Globus pallidus (tissue), 1 donor: Measurements from ENCODE around the gene EPHB1.
"Not testable (repeated sequence)": the region's sequence is repeated elsewhere in the genome, so short reads cannot be mapped to it uniquely, and the experiment has no call there.

ENCODE experiments used
- DNase-seq: peaks from one replicate; pipeline ENCODE4 v3.0.0-alpha.2; 2015; ENCODE audit warnings: low spot score

Gene EPHB1

DNA sequence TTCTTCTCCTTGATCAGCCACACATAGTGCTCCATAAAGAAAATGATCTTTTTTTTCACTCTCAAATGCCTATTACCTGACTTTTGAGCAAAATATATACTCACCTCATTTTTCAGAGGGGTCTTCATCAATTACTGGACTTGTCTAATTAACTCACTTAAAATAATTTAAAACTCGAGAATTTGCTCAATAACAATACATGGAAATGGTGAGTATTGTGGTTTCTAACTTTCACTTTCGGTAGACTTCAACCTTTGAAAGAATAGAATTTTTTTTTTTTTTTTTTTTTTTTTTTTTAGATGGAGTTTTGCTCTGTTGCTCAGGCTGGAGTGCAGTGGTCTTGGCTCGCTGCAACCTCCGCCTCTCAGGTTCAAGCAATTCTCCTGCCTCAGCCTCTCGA is 17.7 kb upstream of the EPHB1 start:
- no peak for DNase-seq

DNA sequence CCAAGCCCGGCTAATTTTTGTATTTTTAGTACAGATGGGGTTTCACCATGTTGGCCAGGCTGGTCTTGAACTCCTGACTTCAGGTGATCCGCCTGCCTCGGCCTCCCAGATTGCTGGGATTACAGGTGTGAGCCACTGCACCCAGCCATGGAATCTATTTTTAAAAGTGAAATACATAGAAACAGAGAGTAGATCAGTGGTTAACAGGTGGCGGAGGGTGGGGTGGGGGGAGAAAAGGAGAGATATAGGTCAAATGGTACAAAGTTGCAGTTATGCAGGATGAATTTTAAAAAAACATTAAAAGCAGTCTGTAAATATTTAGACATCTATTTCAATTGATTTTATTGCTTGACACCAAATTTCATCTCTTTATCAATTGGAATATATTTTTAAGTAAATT is 6.8 kb upstream of the EPHB1 start:
- DNase-seq: not testable (repeated sequence)

DNA sequence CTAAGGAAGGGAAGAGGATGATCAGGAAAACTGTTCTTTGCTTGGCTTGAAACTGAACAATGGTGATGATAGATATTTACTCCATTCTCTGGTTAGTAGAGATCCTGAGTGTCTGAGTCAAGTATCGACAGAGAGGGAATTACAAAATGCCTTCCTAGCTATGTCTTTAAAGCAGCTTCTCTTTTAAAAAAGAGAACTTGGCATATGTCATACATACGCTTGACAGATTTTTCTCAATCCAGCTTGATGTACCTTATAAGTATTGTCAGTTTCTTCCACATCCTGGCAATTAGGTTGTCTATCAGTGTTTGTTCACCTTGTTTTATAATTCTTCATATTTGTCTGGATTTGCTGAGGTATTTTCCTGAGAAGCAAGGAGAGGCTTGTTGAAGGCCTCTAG is 5.0 kb upstream of the EPHB1 start:
- no peak for DNase-seq

DNA sequence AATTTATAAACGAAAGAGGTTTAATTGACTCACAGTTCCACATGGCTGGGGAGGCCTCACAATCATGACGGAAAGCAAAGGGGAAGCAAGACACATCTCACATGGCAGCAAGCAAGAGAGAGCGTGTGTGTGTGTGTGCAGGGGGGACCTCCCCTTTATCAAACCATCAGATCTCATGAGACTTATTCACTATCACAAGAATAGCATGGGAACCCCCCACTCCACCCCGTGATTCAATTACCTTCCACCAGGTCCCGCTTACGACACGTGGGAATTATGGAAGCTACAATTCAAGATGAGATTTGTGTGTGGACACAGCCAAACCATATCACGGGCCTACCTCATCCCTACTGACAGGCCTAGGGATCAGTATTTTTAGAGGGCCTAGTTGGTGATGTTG is 3.1 kb upstream of the EPHB1 start:
- no peak for DNase-seq

DNA sequence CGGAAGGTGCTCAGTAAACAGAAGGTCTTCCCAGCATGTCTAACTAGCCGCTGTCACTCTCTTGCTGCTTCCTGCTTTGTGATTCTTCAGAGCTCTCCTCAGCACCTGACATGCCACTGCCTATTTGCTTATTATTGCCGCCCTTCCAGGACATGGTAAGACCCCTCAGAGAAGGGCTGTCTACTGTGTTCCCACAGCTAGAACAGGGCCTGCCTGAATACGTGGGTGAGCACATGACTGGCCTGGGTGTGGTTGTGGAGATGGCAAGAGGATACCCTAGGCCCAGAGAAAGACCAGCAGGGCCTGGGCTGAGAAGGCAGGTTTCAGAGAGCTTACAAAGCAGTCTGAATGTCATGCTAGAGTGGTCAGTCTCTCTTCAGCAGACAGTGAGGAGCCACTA is 2.4 kb upstream of the EPHB1 start:
- DNase-seq: no peak

DNA sequence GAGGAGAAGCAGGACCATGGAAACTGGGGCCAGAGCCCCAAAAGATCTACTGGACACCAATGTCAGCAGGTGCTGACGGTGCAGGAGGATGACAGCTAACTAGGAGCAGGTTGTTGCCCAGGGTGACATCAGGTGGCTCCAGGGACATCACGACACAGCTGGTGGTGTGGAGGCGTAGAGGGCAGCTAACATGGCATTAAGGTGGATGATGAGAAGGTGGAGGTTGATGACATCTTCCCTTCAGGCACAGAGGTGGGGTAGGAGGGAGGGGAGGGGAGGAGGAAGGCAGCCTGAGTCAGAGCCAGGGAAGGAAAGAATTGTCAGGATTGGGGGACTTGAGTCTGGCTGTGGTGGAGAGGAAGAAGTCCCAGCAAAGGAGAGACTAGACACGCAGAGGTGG is 1.5 kb upstream of the EPHB1 start:
- no peak for DNase-seq

DNA sequence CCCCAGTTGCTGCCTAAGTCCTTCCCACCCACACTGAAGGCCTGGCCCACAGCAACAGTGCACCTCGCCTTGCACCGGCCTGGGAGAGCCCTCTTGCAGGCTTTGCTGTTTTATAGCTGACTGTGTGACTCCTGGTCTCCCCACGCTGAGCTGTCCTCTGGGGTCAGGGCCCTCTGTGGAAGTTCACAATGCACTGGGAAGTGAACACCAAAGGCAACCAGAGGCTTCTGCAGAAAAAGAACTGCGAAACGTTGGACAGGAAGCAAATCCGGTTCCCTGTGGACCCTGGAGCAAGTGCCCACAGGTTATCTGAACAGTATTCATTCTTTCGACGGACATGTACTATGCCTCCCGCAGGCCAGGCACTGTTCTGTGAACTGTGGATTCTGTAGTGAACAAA is 737 bp upstream of the EPHB1 start:
- no peak for DNase-seq

DNA sequence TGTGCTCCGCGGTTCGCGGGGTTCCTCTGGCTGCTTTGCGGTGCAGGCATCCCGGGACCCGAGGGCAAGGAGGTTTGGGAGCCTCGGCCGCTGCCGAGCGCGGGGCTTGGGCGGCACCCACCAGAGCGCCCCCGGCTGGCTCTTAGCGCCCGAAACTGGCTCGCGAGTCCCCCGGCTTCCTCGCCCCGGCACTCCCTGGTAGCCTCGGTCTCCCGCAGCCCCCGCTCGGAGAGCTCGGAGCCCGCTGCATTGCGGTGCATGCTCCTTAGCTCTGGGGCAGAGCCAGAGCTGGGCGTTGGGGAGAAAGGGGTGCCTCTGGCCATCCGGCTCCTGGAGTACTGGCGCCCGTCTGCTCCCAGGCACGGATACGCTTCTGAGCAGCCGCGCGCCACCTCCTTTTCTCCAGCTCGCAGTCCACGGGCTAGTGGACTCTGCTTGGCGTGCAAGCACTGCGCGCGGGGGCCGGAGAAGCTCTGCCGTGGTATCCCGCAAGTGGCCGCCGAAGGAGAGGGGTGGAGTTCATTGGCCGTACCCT is 753 bp downstream of the EPHB1 start:
- no peak for DNase-seq

DNA sequence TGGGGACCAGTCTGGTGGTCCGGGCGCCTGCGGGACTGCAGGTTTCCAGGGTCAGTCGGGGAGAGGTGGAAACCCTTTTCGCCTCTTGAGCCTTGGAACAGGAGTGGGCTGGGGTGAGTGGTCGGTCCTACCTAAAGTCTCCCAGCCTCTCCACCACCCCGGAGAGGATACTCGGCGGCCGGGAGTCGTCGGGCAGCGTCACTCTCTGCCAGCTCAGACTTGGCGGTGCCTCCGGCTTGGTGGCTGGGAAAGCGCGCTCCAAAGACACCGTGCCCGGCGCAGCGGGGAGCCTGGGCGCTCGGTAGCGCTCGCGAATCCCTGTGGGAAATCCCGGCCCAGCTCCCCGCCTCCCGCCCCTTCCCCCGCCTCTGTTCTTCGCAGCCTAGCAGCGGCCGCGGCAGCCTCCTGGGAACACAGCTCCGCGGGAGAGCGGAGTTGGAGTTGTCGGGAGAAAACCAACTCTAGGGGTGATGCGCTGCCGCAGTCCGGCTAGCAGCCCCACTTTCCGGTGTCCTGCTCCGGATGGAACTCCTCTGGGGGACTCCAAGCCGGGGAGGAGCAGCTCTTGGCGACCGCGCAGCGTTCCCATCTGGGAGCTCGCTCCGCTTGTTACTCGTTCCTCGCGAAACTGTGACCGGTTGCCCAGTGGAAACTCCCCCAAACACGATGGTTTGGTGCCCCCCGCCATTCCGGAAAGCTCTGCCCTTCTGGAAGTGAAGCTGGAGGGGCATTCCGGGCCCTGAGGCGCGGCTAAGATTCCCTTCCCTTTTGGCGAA is 1.4 kb downstream of the EPHB1 start:
- DNase-seq: no peak

DNA sequence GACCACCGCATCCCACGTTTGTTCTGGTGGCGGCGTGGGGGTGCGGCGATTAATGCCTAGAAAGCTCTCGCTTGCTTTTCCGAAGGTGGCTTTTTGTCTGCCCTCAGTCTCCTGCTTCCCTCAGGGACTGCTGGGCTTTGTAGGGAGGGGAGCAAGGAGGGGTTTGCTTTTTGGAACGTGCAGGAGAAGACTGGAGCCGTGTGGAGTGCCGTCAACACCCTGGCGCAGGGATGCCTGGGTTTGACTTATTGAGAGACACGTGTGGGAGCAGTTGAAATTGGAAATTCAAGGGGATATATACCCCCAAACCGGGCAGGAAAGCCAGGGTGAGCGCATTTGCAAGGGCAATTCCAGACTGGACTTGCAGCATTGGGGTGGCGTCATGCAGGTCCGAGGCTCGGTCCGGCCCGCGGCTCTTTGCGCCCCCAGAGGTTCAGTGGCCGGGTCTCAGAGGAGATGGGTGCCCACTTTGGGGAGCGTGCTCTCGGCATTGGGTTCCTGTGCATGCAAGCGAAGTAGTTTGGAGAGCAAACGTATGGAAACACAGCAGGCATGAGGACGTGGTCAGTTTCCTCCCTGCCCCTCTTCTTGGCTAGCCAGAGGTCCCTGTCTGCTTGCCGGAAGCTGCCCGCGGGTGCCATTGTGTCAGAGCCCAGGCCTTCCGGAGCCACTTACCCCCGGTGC is 2.1 kb downstream of the EPHB1 start:
- DNase-seq: no peak

DNA sequence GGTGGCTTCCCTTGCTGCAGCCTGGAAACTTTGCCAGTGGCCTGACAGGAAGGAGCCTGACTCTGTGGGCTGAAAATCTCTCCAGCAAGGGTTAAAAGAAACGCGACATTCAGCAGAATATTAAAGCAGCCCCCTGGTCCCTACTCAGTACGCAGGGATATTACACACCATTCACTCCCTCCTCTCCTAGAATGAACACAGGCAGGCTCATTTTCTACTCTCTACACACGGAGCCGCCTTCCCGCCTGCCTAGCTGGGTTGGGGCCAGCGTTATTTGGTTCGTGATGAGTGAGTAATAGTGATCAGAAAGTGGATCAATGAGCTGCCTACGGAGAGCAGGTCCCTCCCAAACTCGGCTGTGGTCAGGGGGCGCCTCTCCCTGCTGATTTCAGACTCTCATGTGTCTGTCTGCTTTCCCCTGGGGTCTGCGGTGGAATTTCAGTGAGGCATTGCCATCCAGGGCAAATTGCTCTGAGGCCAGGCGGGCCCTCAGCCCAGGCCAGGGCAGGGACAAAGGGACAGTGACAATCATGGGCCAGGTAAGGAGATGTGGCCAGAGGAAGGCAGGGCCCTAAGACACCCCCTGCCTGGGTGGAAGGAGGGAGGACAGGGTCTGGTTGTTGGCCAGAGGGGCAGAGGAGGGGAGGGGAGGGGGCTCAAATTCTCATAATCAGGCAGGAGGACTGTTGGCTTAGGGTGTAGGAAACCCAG is 2.8 kb downstream of the EPHB1 start:
- DNase-seq: no peak

DNA sequence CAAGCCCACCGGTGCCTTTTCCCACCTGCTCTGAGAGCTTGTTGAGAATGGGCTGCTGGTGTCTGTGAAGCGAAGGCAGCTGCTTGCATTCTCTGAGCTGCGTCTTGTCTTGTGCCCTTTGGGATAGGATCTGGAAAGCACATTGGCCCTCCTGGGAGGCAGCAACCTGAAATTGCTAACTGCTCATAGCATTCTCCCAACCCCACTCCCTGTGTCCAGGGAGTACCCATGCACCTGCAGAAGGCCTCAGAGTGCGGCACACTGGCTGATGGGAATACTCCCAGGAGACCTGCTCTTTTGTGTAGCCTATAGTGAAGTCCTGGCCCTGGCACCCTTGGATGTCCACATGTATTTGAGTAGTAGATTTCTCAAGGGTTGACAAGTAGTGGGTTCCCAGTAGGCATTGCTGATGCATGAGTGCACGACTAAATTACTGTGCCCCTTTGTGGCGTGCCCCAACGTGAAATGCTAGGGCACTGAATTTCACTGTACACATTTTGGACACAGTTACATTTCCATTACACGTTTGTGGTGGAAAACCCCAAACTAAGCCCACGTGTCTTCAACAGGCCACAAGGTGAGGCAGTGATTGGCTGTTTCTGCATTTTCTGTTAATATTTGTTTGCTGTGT is 3.7 kb downstream of the EPHB1 start:
- DNase-seq: no peak

DNA sequence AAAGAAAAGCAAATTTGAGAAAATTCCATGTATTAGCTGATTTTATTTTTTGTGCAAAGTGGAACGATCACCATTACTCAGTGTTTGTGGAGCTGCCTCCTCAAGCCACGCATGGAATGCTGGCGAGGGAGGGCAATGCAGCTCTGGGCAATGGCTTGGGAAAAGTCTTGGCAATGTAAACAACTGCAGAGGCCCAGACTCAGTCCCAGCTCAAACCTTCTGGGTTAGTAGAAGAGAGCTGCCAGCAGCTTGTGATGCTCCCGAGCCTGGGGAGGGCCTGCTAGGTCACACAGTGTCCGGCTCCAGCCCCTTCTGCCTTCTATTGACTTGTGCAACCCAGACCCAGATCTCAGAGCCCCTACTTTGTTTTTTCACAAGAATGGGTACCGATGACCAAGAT is 4.3 kb downstream of the EPHB1 start:
- DNase-seq: no peak

DNA sequence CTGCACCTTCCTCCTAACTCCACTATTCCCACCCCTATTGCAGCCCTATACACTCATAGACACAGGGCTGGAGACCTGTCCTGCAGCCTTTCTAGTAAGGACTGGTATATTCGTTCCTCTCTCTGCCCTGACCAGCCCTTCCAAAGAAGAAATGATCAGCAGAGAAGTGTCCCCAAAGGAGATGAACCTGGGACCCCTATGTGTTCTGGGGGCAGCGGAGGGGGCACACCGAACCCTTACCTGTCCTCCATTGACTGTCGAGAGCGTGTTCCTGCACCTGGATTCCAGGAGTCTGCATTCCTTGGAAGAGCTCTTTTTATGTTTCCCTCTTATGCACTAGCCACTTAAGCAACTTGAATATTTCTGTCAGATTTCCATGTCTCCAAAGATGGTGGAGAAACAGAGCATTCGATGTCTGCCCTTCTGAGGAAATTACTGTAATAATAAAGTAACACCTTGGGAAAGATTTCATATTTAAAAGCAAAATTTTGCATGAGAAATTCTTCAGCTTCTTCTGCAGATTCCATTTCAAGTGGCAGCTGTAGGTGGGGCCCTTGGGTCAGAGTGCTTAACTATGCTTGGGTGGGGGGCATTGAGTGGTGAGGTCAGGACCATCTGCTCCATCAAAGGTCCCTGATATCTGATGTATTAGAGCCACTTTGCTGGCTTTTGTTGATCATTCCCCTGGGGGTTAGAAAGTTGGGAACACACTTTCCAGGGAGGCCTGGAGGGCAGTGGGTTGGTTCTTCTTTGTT is 6.3 kb downstream of the EPHB1 start:
- no peak for DNase-seq

DNA sequence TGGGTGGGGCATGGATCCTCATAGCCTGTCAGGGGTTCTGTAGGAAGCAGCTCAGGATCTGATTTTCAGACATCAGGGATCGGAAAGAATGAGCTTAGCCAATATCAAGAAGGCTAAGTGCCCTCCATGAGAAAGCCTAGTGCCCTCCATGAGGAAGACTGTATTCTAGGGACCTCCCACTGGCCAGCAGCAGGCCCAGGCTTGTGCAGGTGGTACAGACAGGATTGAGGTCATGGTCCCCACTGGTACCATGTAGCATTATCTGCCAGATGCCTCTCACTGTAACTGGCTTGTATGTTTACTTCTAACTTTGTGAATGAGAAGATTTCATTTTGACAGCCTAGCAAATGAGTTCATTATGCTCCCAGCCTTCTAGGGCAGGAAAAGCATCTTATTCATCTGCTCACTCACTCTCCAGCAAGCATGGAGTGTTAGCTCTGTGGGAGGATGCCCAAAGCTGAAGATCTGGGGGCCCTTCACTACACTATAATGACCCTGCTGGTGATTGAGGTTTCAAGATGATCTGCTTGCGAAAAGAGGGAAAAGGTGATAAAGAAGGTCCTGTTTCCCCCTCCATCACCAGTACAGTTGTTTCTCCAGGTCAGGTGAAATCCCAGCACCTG is 7.5 kb downstream of the EPHB1 start:
- DNase-seq: no peak

DNA sequence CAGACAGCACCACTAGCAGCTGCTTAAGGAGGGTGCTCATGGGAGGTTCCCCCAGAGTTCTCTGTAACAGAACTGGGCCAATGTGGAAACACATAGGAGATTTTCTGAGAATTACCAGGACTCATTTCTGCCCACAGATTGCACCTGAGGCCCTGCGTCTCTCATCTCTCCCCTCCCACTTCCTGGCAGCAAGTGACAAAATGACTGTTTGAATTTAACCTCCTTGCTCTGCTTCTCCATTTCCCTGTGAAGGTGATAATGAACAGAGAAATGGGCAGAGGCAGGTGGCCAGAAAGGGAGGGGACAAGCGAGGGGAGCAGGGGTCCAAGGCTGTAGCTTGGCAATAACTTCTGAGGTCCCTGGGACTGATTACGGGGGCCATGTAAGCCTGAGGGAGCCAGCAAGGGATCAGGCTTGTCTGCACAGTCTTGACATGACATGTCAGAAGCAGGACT is 8.0 kb downstream of the EPHB1 start:
- no peak for DNase-seq

DNA sequence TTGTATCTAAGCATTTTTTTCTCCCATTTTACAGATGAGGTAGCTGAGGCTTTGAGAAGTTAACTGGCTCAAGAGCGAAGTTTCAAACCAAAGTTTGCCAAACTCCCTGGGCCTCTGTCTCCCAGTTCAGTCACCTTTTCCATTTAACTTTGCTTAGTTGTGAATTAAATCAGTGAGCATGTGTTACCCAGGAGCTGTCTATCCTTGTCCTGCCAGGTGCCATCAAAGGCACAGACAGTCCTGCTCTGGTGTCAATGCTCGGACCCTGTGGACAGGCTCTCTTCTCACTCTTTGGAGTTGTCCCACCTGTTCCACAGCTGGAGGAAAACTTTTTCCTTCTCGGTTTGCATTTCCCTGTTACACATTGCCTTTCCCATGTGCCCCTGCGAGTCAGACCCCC is 8.6 kb downstream of the EPHB1 start:
- no peak for DNase-seq

DNA sequence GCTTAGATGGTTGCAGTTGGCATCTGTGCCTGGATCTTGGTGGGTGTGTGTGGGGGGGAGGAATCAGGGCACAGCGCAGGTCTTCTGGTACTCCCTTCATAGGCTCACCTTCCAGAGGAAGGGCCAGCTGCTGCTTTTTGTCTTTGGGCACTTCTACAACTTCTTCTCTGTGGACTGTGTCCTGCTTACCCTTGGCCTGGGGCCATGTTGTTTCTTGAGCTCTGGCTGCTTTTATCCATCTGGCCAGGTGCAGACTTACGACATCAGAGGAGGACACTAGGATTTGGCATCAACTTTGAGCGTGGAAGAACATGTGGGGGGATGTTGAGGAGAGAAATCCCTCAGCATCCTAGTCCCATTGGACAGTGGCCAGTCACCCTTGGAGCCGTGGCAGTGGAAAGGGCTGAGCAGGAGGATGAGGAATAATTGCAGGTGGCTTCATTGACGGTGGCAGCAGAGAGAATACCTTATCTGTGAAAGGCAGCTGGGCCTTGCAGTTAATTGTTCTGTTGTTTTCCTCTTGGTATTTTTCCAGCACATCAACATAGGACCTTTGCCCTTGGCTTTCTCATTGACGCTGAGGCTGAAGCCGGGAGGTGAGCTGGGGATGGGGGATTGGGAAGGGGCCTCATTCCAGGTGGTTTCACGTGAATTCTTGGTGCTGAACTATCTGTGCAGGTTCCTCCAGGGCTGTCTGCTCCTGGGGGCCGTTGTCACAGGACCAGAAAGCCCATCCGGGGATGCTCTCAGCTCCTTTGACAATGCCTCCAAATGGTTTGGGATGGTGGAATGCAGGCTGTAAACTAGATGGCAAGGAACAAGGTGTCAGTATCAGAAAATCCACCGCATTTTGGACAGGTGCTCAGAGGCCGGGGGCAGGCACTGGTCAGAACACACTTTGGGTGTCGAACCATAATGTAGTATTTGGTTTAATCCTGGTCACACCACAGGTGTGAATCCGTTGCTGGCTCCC is 9.7 kb downstream of the EPHB1 start:
- DNase-seq: no peak

DNA sequence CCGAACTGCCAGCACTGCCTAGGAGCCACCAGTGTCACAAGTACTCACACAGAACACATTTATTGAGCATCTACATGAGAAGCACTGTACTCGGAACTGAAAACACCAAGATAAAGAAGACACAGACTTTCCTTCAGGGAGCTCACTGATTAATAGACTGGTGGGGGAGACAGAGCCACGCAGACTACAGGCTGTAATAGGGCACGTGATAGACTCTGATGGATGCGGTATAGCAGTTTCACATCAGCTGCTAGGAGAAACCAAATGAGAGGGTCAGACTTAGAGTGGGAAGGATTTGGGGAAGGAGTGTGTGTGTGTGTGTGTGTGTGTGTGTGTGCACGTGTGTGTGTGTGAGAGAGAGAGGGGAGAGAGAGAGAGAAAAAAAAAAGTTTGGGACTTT is 12.1 kb downstream of the EPHB1 start:
- DNase-seq: no peak

DNA sequence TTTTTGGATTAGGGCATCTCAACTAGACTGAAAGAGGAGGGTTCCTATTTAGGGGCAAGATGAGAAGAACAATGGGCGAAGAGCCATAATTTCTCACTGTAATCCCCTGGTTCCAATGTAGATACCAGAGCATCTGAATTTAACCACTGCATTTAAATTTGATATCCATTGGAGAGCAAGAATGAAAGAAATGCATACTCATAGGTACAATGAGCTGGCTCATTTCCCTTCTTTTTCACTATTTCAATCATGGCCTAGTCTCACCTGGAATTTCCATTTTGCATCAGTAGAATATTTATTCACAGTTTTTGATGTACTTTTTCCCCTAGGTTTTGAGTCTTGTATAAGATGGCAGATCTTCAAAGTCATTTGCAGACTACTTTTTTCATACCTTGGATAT is 13.8 kb downstream of the EPHB1 start:
- no peak for DNase-seq
